ENCODE results near the gene STX7.

DNA sequence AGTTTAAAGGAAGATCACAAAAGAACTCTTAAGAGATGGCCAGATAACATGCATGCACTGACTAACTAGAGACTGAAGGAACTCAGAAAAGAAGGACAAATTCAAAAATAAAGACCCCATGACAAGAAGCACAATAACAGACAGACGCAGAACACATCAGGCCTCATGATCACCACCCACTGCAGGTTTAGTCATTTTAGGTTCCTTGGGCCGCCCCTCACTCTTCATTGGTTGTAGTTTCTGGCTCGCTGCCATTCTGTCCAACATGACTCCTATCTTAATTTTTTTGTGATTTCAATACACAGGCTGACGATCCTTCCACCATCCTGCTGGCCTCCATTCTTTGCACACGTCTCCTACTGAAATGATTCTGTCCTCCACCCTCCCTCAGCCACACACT, 21.6 kb downstream of the STX7 start:
- TF ChIP-seq, protein P1, sequence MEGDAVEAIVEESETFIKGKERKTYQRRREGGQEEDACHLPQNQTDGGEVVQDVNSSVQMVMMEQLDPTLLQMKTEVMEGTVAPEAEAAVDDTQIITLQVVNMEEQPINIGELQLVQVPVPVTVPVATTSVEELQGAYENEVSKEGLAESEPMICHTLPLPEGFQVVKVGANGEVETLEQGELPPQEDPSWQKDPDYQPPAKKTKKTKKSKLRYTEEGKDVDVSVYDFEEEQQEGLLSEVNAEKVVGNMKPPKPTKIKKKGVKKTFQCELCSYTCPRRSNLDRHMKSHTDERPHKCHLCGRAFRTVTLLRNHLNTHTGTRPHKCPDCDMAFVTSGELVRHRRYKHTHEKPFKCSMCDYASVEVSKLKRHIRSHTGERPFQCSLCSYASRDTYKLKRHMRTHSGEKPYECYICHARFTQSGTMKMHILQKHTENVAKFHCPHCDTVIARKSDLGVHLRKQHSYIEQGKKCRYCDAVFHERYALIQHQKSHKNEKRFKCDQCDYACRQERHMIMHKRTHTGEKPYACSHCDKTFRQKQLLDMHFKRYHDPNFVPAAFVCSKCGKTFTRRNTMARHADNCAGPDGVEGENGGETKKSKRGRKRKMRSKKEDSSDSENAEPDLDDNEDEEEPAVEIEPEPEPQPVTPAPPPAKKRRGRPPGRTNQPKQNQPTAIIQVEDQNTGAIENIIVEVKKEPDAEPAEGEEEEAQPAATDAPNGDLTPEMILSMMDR (conservative IDR thresholded peaks at IDR 0.05 in 1 of 2, IDR thresholded peaks at IDR 0.05 in 1 of 2; ENCODE audit: extremely low read depth in 1 of 2, insufficient read depth in 1 of 2, low read depth in 1 of 2, low read length in 2 of 2), result no peak
- TF ChIP-seq EZH2 (IDR thresholded peaks at IDR 0.05; ENCODE audit: borderline replicate concordance, low read length), result no peak
